Activated CD8-positive, alpha-beta memory T cell treated with anti-CD3 and anti-CD28 coated beads, Interleukin-2, amount 50 U/mL, for 1 hour (primary cell): ENCODE results near the gene RPGR.

Experiments used
- DNase-seq: peaks from one replicate; pipeline ENCODE4 v3.0.0-alpha.2; 2020; ENCODE audit errors: extremely low read depth

Gene RPGR

GRCh38 chrX:38320819-38321218 is 6.5 kb downstream of the RPGR start:
- no peak for DNase-seq

GRCh38 chrX:38318606-38319005 is 8.7 kb downstream of the RPGR start:
- no peak for DNase-seq

- no peak for DNase-seq
These were observed 9.1 kb downstream of the RPGR start for GRCh38 chrX:38318196-38318595.

- DNase-seq, result no peak
These were observed 12.1 kb downstream of the RPGR start for GRCh38 chrX:38315186-38315585.

- no peak for DNase-seq
These were observed 14.1 kb downstream of the RPGR start for GRCh38 chrX:38313190-38313589.

- no peak for DNase-seq
These were observed 14.9 kb downstream of the RPGR start for GRCh38 chrX:38312436-38312835.

- DNase-seq, result no peak
These were observed 15.6 kb downstream of the RPGR start for GRCh38 chrX:38311743-38312142.

GRCh38 chrX:38305971-38306370 is 21.3 kb downstream of the RPGR start:
- no peak for DNase-seq

- DNase-seq, result no peak
These were observed 23.3 kb downstream of the RPGR start for GRCh38 chrX:38304010-38304409.

GRCh38 chrX:38293741-38294140 is 33.6 kb downstream of the RPGR start:
- DNase-seq, result no peak

GRCh38 chrX:38287674-38288073 is 39.6 kb downstream of the RPGR start:
- no peak for DNase-seq

GRCh38 chrX:38285649-38286048 is 41.7 kb downstream of the RPGR start:
- DNase-seq, result no peak

- DNase-seq, result no peak
These were observed 45.3 kb downstream of the RPGR start for GRCh38 chrX:38282049-38282448.

- no peak for DNase-seq
These were observed 48.1 kb downstream of the RPGR start for GRCh38 chrX:38279188-38279587.

GRCh38 chrX:38278682-38279081 is 48.6 kb downstream of the RPGR start:
- DNase-seq, result no peak

- DNase-seq, result no peak
These were observed 49.5 kb downstream of the RPGR start for GRCh38 chrX:38277802-38278201.

GRCh38 chrX:38277136-38277535 is 50.2 kb downstream of the RPGR start:
- no peak for DNase-seq

GRCh38 chrX:38276089-38276488 is 51.2 kb downstream of the RPGR start:
- no peak for DNase-seq

- DNase-seq, result no peak
These were observed 51.7 kb downstream of the RPGR start for GRCh38 chrX:38275615-38276014.

- no peak for DNase-seq
These were observed 53.9 kb downstream of the RPGR start for GRCh38 chrX:38273453-38273852.

- no peak for DNase-seq
These were observed 56.1 kb downstream of the RPGR start for GRCh38 chrX:38271154-38271716.

GRCh38 chrX:38268011-38268410 is 59.3 kb downstream of the RPGR start:
- DNase-seq, result no peak

- DNase-seq, result no peak
These were observed 64.3 kb downstream of the RPGR start for GRCh38 chrX:38262715-38263620.
